ENCODE measurements around the gene APOBEC3B. TPM values are rescaled to one million over a fixed set of nuclear protein-coding genes. Genes with fewer than 3 reads are reported as not detected.
"Not testable (repeated sequence)": the region's sequence is repeated elsewhere in the genome, so short reads cannot be mapped to it uniquely, and the experiment has no call there.

The APOBEC3B gene
- total RNA-seq, 1 experiment from 2014 or later = not detected

DNA sequence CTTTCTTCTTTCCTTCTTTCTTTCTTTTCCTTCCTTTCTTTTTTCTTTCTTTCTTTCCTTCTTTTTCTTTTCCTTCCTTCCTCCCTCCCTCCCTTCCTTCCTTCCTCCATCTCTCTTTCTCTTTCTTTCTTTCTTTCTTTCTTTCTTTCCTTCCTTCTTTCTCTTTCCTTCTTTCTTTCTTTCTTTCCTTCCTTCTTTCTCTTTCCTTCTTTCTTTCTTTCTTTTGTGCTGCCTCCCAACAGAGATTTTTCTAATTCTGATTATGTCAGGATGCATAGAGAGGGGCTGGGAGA, 23.6 kb upstream of the APOBEC3B start:
- H2AFZ ChIP-seq (ENCODE audit: low read length); H3K27me3 ChIP-seq (ENCODE audit: low read length); H3K27ac ChIP-seq (ENCODE audit: low read length); H3K4me1 ChIP-seq (ENCODE audit: low read length); H3K9me2 ChIP-seq (replicated peaks; ENCODE audit: insufficient read depth, low read length); DNase-seq; H3K9ac ChIP-seq (ENCODE audit: low read length); H3K4me3 ChIP-seq (ENCODE audit: low read length); H3K9me3 ChIP-seq (ENCODE audit: low read length); H3K36me3 ChIP-seq (ENCODE audit: insufficient read depth, low read length); H3K79me2 ChIP-seq (ENCODE audit: low read length); H3K4me2 ChIP-seq (ENCODE audit: low read depth, low read length, poor library complexity, severe bottlenecking); H4K20me1 ChIP-seq (ENCODE audit: insufficient read depth, low read depth, low read length): not testable (repeated sequence)

DNA sequence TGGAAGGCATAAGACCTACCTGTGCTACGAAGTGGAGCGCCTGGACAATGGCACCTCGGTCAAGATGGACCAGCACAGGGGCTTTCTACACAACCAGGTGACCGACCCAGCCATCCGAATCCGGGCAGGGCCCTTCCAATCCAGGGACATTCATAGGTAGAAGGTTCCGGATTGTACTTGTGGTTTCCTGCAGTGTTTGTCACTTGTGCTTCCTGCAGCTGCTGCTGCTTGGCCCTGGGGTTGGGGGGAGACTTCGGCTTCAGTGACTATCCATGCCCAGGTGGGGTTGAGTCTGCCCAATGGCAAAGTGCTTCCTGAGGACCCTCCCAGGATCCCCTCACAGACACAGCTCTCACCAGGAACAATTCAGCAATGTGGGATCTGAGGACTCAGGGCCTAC, 22.6 kb upstream of the APOBEC3B start:
- Histone ChIP-seq H3K9ac (ENCODE audit: low read length) (no peak overlapping the region), H3K9me3 (ENCODE audit: low read length) (no peaks in the 10 kb centered on the region), H3K27ac (ENCODE audit: low read length) (no peak overlapping the region), H2AFZ (ENCODE audit: low read length) (no peak overlapping the region), H3K79me2 (ENCODE audit: low read length) (no peaks in the 10 kb centered on the region), H4K20me1 (ENCODE audit: insufficient read depth, low read depth, low read length) (no peaks in the 10 kb centered on the region), H3K4me2 (ENCODE audit: low read depth, low read length, poor library complexity, severe bottlenecking) (no peak overlapping the region), H3K4me1 (ENCODE audit: low read length) (no peaks in the 10 kb centered on the region), H3K4me3 (ENCODE audit: low read length) (no peak overlapping the region), H3K36me3 (ENCODE audit: insufficient read depth, low read length) (no peaks in the 10 kb centered on the region), H3K27me3 (ENCODE audit: low read length) (no peaks in the 10 kb centered on the region), H3K9me2 (replicated peaks; ENCODE audit: insufficient read depth, low read length) (no peaks in the 10 kb centered on the region)
- no peak for DNase-seq

DNA sequence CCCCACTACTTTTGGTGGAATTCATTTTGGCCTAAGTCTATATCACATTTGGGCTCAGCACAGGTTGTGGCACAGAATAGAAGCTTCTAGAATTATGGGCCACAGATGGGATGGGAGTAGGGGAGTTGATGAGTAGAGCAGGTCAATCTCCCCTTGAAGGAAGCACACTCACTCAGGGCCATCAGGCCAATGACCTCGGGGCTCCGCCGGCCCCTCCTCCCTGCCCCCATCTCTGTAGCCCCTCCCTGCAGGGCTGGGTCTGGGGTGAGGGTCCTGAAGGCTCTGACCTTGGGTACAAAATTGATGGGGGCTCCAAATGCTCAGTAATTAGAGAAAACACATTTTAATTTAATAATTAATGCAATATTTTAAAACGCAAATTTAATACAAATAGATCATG, 21.5 kb upstream of the APOBEC3B start:
- not testable (repeated sequence) for H3K79me2 ChIP-seq (ENCODE audit: low read length); H2AFZ ChIP-seq (ENCODE audit: low read length); H3K9me2 ChIP-seq (replicated peaks; ENCODE audit: insufficient read depth, low read length); H3K27ac ChIP-seq (ENCODE audit: low read length); H3K9me3 ChIP-seq (ENCODE audit: low read length); H3K9ac ChIP-seq (ENCODE audit: low read length); H3K4me2 ChIP-seq (ENCODE audit: low read depth, low read length, poor library complexity, severe bottlenecking); H3K4me3 ChIP-seq (ENCODE audit: low read length); H3K27me3 ChIP-seq (ENCODE audit: low read length); DNase-seq; H3K36me3 ChIP-seq (ENCODE audit: insufficient read depth, low read length); H4K20me1 ChIP-seq (ENCODE audit: insufficient read depth, low read depth, low read length); H3K4me1 ChIP-seq (ENCODE audit: low read length)

DNA sequence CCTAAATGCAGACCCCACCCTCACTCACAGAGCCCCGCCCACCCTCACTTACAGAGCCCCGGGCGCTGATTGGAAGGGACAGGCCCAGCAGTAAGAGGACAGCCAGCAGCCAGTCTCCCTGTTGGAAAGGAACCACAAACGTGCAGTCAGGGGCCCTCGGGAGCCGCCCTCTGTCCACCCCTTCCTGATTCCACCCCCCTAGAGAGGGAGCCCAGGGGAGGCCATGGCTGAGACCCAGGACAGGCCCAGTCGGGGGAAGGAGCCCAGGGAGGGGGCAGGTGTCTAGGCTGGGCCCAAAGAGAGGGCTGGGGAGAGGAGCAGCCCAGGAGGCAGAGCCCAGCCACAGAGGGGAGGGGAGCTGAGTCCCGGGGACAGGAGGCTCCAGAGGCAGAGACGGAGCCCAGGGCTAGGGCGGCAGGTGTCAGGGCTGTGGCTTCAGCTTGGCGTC, 18.8 kb upstream of the APOBEC3B start:
- H3K9me3 ChIP-seq (ENCODE audit: low read length); H3K27me3 ChIP-seq (ENCODE audit: low read length); H3K9me2 ChIP-seq (replicated peaks; ENCODE audit: insufficient read depth, low read length); H3K4me3 ChIP-seq (ENCODE audit: low read length); H3K4me2 ChIP-seq (ENCODE audit: low read depth, low read length, poor library complexity, severe bottlenecking); H3K4me1 ChIP-seq (ENCODE audit: low read length); H2AFZ ChIP-seq (ENCODE audit: low read length); H3K27ac ChIP-seq (ENCODE audit: low read length); DNase-seq; H3K79me2 ChIP-seq (ENCODE audit: low read length); H3K36me3 ChIP-seq (ENCODE audit: insufficient read depth, low read length); H3K9ac ChIP-seq (ENCODE audit: low read length); H4K20me1 ChIP-seq (ENCODE audit: insufficient read depth, low read depth, low read length): not testable (repeated sequence)

DNA sequence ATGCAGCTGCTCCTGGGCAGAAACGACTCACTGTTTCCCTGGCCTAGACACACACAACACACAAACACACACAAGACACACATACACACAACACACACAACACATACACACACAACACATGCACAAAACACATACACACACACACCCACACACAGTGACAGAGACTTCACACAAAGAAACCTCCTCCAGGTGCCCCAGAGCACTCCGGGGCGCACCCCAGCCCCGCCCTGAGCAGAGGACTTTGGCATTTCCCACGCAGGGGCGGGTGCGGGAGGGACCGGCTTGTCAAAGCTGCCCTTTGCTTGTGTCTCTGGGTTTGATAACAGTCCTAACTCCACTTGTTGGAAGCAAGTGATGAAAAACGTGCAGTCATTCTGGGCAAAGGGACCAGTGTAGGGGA, 18.3 kb upstream of the APOBEC3B start:
- no peak overlapping the region for H3K4me2 ChIP-seq (ENCODE audit: low read depth, low read length, poor library complexity, severe bottlenecking)
- no peaks in the 10 kb centered on the region for H4K20me1 ChIP-seq (ENCODE audit: insufficient read depth, low read depth, low read length)
- no peak overlapping the region for H3K27ac ChIP-seq (ENCODE audit: low read length)
- DNase-seq = no peak
- H3K9me2 ChIP-seq (replicated peaks; ENCODE audit: insufficient read depth, low read length) = no peaks in the 10 kb centered on the region
- no peaks in the 10 kb centered on the region for H3K9me3 ChIP-seq (ENCODE audit: low read length)
- no peaks in the 10 kb centered on the region for H3K36me3 ChIP-seq (ENCODE audit: insufficient read depth, low read length)
- H3K27me3 ChIP-seq (ENCODE audit: low read length) = no peaks in the 10 kb centered on the region
- no peaks in the 10 kb centered on the region for H3K79me2 ChIP-seq (ENCODE audit: low read length)
- H3K4me1 ChIP-seq (ENCODE audit: low read length) = peaks cover 15% of the 10 kb centered on the region
- no peak overlapping the region for H3K9ac ChIP-seq (ENCODE audit: low read length)
- H2AFZ ChIP-seq (ENCODE audit: low read length) = no peak overlapping the region
- no peak overlapping the region for H3K4me3 ChIP-seq (ENCODE audit: low read length)

DNA sequence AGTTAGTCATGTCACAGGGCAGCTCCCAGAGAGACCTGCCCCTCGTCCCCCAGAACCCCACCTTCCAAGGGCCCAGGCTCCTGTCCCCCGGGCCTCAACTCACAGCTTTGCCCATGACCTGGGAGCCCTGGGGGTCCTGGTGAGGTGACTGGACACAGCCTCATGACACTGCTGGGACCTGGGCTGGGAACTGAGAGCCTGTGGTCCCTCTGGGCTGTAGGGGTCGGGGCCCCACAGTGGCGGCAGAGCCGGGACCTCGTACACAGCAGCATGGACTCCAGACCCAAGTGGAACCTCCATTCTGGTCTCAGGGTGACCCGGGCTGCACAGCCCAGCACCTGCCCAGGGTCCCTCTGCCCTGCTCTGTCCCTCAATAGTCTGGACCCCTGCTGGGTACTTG, 17.8 kb upstream of the APOBEC3B start:
- no peaks in the 10 kb centered on the region for H4K20me1 ChIP-seq (ENCODE audit: insufficient read depth, low read depth, low read length)
- H3K9ac ChIP-seq (ENCODE audit: low read length) = no peak overlapping the region

DNA sequence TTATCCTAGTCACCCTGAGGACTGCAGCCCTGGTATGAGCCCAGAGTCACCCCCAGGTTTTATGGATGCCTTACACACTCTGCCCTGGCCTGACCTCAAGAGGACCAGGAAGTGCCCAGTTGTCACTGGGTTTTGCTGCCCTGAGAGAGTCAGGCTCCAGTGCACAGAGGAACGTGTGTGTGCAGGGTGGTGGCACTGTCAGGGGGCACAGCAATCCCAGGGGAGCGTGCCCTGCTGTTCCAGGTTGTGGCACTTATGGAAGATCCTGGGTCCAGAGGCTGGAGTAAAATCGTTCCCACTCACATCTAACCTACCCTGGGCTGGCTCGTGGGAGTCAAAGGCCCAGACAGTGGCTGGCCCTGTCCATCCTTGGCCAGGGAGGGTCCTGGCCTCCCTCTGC, 17.2 kb upstream of the APOBEC3B start:
- Histone ChIP-seq H4K20me1 (ENCODE audit: insufficient read depth, low read depth, low read length) (no peaks in the 10 kb centered on the region), H3K9me2 (replicated peaks; ENCODE audit: insufficient read depth, low read length) (no peaks in the 10 kb centered on the region), H3K4me2 (ENCODE audit: low read depth, low read length, poor library complexity, severe bottlenecking) (no peak overlapping the region), H3K4me3 (ENCODE audit: low read length) (no peak overlapping the region), H3K79me2 (ENCODE audit: low read length) (no peaks in the 10 kb centered on the region), H3K4me1 (ENCODE audit: low read length) (peaks cover 15% of the 10 kb centered on the region), H3K9ac (ENCODE audit: low read length) (no peak overlapping the region), H3K27ac (ENCODE audit: low read length) (no peak overlapping the region), H2AFZ (ENCODE audit: low read length) (no peak overlapping the region), H3K27me3 (ENCODE audit: low read length) (no peaks in the 10 kb centered on the region), H3K9me3 (ENCODE audit: low read length) (no peaks in the 10 kb centered on the region), H3K36me3 (ENCODE audit: insufficient read depth, low read length) (no peaks in the 10 kb centered on the region)
- no peak for DNase-seq

More for the DNA sequence above, 17.8 kb upstream of the APOBEC3B start:
- no peak for DNase-seq
- no peaks in the 10 kb centered on the region for H3K79me2 ChIP-seq (ENCODE audit: low read length)
- H3K4me3 ChIP-seq (ENCODE audit: low read length) = no peak overlapping the region
- H3K4me2 ChIP-seq (ENCODE audit: low read depth, low read length, poor library complexity, severe bottlenecking) = no peak overlapping the region
- H3K27ac ChIP-seq (ENCODE audit: low read length) = no peak overlapping the region
- no peaks in the 10 kb centered on the region for H3K9me2 ChIP-seq (replicated peaks; ENCODE audit: insufficient read depth, low read length)
- H2AFZ ChIP-seq (ENCODE audit: low read length) = no peak overlapping the region
- no peaks in the 10 kb centered on the region for H3K36me3 ChIP-seq (ENCODE audit: insufficient read depth, low read length)
- peaks cover 15% of the 10 kb centered on the region for H3K4me1 ChIP-seq (ENCODE audit: low read length)
- no peaks in the 10 kb centered on the region for H3K27me3 ChIP-seq (ENCODE audit: low read length)
- no peaks in the 10 kb centered on the region for H3K9me3 ChIP-seq (ENCODE audit: low read length)

DNA sequence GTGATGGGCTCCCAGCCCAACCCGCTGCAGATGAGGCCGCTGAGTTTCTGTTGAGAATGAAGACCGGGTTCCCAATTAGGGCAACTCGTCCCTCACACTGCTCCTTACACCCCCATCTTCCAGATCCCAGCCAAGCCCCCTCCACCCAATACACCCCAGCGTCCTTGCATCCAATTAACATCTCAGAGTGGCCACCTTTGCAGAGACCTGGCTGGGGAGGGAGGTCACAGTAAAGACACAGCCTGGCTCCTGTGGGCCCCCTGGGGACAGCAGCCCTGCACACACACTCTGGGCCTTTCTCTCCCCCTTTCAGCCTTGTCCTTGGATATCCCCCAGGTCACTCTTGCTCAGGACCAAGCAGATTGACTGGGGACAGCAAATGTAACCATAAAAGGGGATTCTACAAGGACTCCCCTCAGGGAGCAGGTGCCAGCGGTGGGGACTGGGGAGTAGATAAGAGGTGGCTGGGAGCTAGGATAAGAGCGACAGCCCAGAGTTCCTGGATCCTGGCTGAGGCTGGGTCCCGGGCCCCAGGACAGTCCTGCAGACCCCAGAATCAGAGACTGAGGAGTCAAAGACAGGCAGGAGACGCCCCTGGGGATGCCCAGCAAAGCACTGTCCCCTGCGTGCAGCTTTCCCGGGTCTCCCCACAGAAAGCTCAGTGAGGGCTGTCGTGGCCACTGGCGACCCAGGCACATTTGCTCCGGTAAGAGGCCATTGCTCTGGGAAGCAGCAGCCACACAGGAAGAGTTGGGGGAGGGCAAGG, 16.4 kb upstream of the APOBEC3B start:
- H3K4me2 ChIP-seq (ENCODE audit: low read depth, low read length, poor library complexity, severe bottlenecking) = no peak overlapping the region

DNA sequence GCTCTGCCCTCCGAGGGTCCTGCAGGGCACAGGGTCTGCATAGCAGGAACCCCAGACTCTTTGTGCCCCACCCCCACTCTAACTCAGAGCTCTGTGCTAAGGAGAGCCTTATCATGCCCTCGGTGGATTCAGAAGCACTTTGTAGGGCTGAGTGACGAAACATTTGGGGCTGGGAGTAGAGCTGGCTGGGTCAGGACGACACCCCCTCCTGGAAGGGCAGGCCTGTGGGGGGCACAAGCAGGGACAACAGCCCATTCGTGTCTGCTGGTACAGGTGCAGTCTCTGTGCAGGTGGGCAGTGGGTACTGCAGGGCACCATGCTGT, 15.8 kb upstream of the APOBEC3B start:
- Histone ChIP-seq H3K4me1 (ENCODE audit: low read length) (peaks cover 15% of the 10 kb centered on the region), H3K36me3 (ENCODE audit: insufficient read depth, low read length) (no peaks in the 10 kb centered on the region), H3K79me2 (ENCODE audit: low read length) (no peaks in the 10 kb centered on the region), H3K9me3 (ENCODE audit: low read length) (no peaks in the 10 kb centered on the region), H3K4me2 (ENCODE audit: low read depth, low read length, poor library complexity, severe bottlenecking) (no peak overlapping the region), H3K4me3 (ENCODE audit: low read length) (no peak overlapping the region), H4K20me1 (ENCODE audit: insufficient read depth, low read depth, low read length) (no peaks in the 10 kb centered on the region), H3K9ac (ENCODE audit: low read length) (no peak overlapping the region), H2AFZ (ENCODE audit: low read length) (no peak overlapping the region), H3K9me2 (replicated peaks; ENCODE audit: insufficient read depth, low read length) (no peaks in the 10 kb centered on the region), H3K27ac (ENCODE audit: low read length) (no peak overlapping the region), H3K27me3 (ENCODE audit: low read length) (no peaks in the 10 kb centered on the region)
- DNase-seq = no peak

More for the DNA sequence above, 16.4 kb upstream of the APOBEC3B start:
- Histone ChIP-seq H3K4me1 (ENCODE audit: low read length) (peaks cover 15% of the 10 kb centered on the region), H3K9me3 (ENCODE audit: low read length) (no peaks in the 10 kb centered on the region), H3K9ac (ENCODE audit: low read length) (no peak overlapping the region), H3K4me3 (ENCODE audit: low read length) (no peak overlapping the region), H3K27ac (ENCODE audit: low read length) (no peak overlapping the region), H3K9me2 (replicated peaks; ENCODE audit: insufficient read depth, low read length) (no peaks in the 10 kb centered on the region), H3K27me3 (ENCODE audit: low read length) (no peaks in the 10 kb centered on the region), H2AFZ (ENCODE audit: low read length) (no peak overlapping the region), H3K36me3 (ENCODE audit: insufficient read depth, low read length) (no peaks in the 10 kb centered on the region), H3K79me2 (ENCODE audit: low read length) (no peaks in the 10 kb centered on the region), H4K20me1 (ENCODE audit: insufficient read depth, low read depth, low read length) (no peaks in the 10 kb centered on the region)
- no peak for DNase-seq

All from Karpas-422 (cell line).